HUES6 (cell line): ENCODE results near the gene CD63.

ENCODE experiments used
- H3K27ac ChIP-seq: 2 replicates; pipeline ENCODE4 v1.7.0; 2013; ENCODE audit warnings: low read depth, mild to moderate bottlenecking, low read length, inconsistent platforms
- H3K27me3 ChIP-seq: 2 replicates; pipeline ENCODE4 v1.6.1; 2013; ENCODE audit warnings: low read length; ENCODE audit not compliant: control insufficient read depth, insufficient read depth
- H3K36me3 ChIP-seq: 2 replicates; pipeline ENCODE4 v1.6.1; 2013; ENCODE audit warnings: low read length; ENCODE audit not compliant: control insufficient read depth, insufficient read depth
- H3K4me1 ChIP-seq: 2 replicates; pipeline ENCODE4 v1.6.1; 2013; ENCODE audit warnings: low read length; ENCODE audit not compliant: control insufficient read depth, insufficient read depth
- H3K4me3 ChIP-seq: 2 replicates; pipeline ENCODE4 v1.5.1; 2013; ENCODE audit warnings: low read depth, low read length
- H3K9ac ChIP-seq: one replicate; pipeline ENCODE4 v1.6.1; 2013; ENCODE audit warnings: mild to moderate bottlenecking, low read length
- H3K9me3 ChIP-seq: 2 replicates; pipeline ENCODE4 v1.6.1; 2013; ENCODE audit warnings: low read depth, low read length; ENCODE audit not compliant: control insufficient read depth, insufficient read depth

The CD63 gene

GRCh38 chr12:55737581-55738122 lies 8.8 kb upstream of the CD63 start:
- peaks cover 18% of the 10 kb centered on the region for H3K4me1 ChIP-seq
- H3K4me3 ChIP-seq, result peak overlapping the region; percentile 59
- H3K36me3 ChIP-seq, result no peaks in the 10 kb centered on the region
- no peaks in the 10 kb centered on the region for H3K9me3 ChIP-seq
- 0 out of 2 replicates have a peak overlapping the region, but pooled peaks have one; percentile 4 for H3K27ac ChIP-seq
- H3K9ac ChIP-seq, result peak overlapping the region; percentile 24
- H3K27me3 ChIP-seq, result no peaks in the 10 kb centered on the region

DNA sequence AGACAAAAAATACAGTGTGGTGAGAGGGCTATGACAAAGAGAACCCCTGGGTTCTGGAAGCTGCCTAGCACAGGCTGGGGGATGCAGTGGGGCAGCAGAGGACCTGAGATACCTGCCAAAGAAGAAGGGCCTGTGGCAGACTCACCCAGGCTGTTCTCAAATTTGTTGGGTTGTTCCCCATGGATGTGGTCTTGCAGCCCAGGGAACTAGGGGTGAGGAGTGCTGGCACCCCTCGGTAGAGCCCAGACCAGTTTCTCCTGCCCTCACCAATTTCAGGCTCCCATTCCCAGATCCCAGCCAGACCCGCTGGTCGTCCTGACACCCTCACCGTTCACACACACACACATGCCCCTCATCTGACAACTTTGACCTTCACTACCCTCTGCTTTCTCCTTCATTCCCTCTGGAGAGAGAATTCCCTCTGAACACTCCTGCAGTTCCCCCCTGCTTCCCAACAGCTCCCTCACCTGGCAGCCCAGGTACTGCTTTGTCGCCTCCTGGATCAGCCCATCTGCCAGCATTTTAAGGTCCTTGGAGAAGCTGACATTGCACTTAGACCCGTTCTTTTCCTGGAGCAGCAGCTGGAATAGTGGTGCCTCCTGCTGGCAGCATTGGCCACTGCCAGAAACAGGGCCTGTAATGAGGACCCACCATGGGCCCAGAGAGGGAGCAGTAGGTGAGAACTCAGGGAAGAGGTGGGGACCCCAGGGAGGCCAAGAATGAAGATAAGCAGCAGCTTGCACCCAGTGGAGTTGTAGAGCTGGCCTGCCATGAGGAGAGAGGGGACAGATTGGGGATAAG lies 8.2 kb upstream of the CD63 start:
- no peak overlapping the region for H3K9ac ChIP-seq
- H3K36me3 ChIP-seq, result no peaks in the 10 kb centered on the region
- H3K4me1 ChIP-seq, result peaks cover 12% of the 10 kb centered on the region
- no peak overlapping the region for H3K27ac ChIP-seq
- H3K4me3 ChIP-seq, result peak overlapping the region; percentile 59
- H3K9me3 ChIP-seq, result no peaks in the 10 kb centered on the region
- no peaks in the 10 kb centered on the region for H3K27me3 ChIP-seq

DNA sequence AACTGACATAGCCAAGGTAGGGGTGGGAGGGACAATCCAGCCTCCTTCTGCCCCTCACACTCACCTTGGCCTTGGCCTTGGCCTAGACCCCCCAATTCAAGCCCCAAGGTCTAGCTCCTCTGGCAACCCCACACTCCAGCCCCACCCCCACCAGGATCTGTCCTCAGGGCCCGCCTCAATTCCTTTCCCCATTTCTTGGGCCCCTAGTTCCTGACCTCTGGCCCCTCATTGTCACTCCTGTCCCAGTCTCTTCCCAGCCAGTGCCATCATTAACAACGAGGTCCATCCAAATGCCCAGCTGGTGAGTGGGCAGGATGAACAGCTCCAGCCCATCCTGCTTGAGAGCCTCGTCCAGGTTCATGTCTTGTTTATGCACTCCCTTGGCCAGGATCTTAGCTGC lies 7.3 kb upstream of the CD63 start:
- peaks cover 9% of the 10 kb centered on the region; the same call in 1 of the 2 replicates for H3K4me1 ChIP-seq
- no peak overlapping the region for H3K9ac ChIP-seq
- no peaks in the 10 kb centered on the region for H3K9me3 ChIP-seq
- no peaks in the 10 kb centered on the region for H3K27me3 ChIP-seq
- H3K27ac ChIP-seq, result no peak overlapping the region
- no peak overlapping the region for H3K4me3 ChIP-seq
- no peaks in the 10 kb centered on the region for H3K36me3 ChIP-seq

GRCh38 chr12:55734595-55734994 lies 5.8 kb upstream of the CD63 start:
- Histone ChIP-seq H3K36me3 (no peaks in the 10 kb centered on the region), H3K27me3 (no peaks in the 10 kb centered on the region), H3K4me1 (peaks cover 17% of the 10 kb centered on the region; the same call in 1 of the 2 replicates), H3K9ac (no peak overlapping the region), H3K4me3 (no peak overlapping the region), H3K27ac (no peak overlapping the region), H3K9me3 (no peaks in the 10 kb centered on the region)

- H3K4me1 ChIP-seq, result peaks cover 17% of the 10 kb centered on the region; the same call in 1 of the 2 replicates
- H3K27me3 ChIP-seq, result no peaks in the 10 kb centered on the region
- no peaks in the 10 kb centered on the region for H3K9me3 ChIP-seq
- H3K9ac ChIP-seq, result no peak overlapping the region
- H3K36me3 ChIP-seq, result no peaks in the 10 kb centered on the region
- H3K27ac ChIP-seq, result no peak overlapping the region
- H3K4me3 ChIP-seq, result no peak overlapping the region
These were observed 5.0 kb upstream of the CD63 start for GRCh38 chr12:55733858-55734257.

- H3K27ac ChIP-seq, result no peak overlapping the region
- H3K9ac ChIP-seq, result no peak overlapping the region
- no peaks in the 10 kb centered on the region for H3K36me3 ChIP-seq
- H3K4me3 ChIP-seq, result no peak overlapping the region
- H3K4me1 ChIP-seq, result peaks cover 16% of the 10 kb centered on the region; the same call in 1 of the 2 replicates
- no peaks in the 10 kb centered on the region for H3K9me3 ChIP-seq
- no peaks in the 10 kb centered on the region for H3K27me3 ChIP-seq
These were observed 4.3 kb upstream of the CD63 start for GRCh38 chr12:55733021-55733555.

DNA sequence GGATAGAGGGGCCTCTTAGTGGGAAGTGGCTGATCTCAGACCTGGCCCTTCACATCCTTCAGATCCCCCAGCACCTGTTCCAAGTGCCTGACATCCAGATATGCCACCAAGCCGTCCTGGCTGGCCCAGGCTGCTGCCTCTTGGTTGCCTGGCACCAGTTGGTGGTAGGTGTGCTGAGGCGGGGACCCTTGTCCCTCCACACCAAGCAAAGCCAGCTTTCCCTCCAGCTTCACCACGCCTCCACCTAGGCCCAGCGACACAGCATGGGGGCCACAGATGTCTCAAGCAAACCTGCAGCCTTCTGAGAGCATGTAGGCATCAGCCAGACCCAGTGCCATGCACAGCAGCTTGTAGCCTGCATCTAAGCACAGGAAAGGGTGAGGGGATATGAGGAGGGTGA lies 3.5 kb upstream of the CD63 start:
- Histone ChIP-seq H3K27ac (no peak overlapping the region), H3K27me3 (no peaks in the 10 kb centered on the region), H3K36me3 (peaks cover under 1% of the 10 kb centered on the region; the same call in 1 of the 2 replicates), H3K9me3 (no peaks in the 10 kb centered on the region), H3K9ac (no peak overlapping the region), H3K4me3 (no peak overlapping the region), H3K4me1 (peaks cover 15% of the 10 kb centered on the region; the same call in 1 of the 2 replicates)

- Histone ChIP-seq H3K9me3 (no peaks in the 10 kb centered on the region), H3K9ac (peak overlapping the region; percentile 96), H3K4me1 (peaks cover 19% of the 10 kb centered on the region; the same call in 1 of the 2 replicates), H3K27me3 (no peaks in the 10 kb centered on the region), H3K36me3 (peaks cover 21% of the 10 kb centered on the region), H3K4me3 (peak overlapping the region; percentile 97), H3K27ac (no peak overlapping the region; the same call in 1 of the 2 replicates)
These were observed 1.3 kb upstream of the CD63 start for GRCh38 chr12:55729819-55730818.

GRCh38 chr12:55728186-55728938 lies 447 bp downstream of the CD63 start:
- Histone ChIP-seq H3K27ac (peak overlapping the region; percentile 86), H3K9me3 (no peaks in the 10 kb centered on the region), H3K27me3 (no peaks in the 10 kb centered on the region), H3K36me3 (peaks cover 36% of the 10 kb centered on the region), H3K9ac (peak overlapping the region; percentile 96), H3K4me1 (peaks cover 19% of the 10 kb centered on the region; the same call in 1 of the 2 replicates), H3K4me3 (peak overlapping the region; percentile 97)

GRCh38 chr12:55727643-55728185 lies 1.1 kb downstream of the CD63 start:
- peaks cover 19% of the 10 kb centered on the region; the same call in 1 of the 2 replicates for H3K4me1 ChIP-seq
- H3K27ac ChIP-seq, result peak overlapping the region; percentile 86
- H3K9ac ChIP-seq, result peak overlapping the region; percentile 96
- H3K4me3 ChIP-seq, result peak overlapping the region; percentile 97
- no peaks in the 10 kb centered on the region for H3K9me3 ChIP-seq
- no peaks in the 10 kb centered on the region for H3K27me3 ChIP-seq
- peaks cover 41% of the 10 kb centered on the region for H3K36me3 ChIP-seq
